Keratinocyte (primary cell): ENCODE measurements around the gene DEDD. TPM values are rescaled to one million over a fixed set of nuclear protein-coding genes. Genes with fewer than 3 reads are reported as not detected.

Experiments
- DNase-seq: peaks from one replicate; pipeline ENCODE4 v3.0.0-alpha.2; 2011; ENCODE audit warnings: low read depth, missing footprints, low spot score
- FAIRE-seq: peaks from 2 replicates; lab custom pipeline; 2011; peaks lifted over from hg19 to GRCh38; lab: Jason Lieb, UNC
- H2AFZ ChIP-seq: 2 replicates; pipeline ENCODE4 v1.6.0; 2012; ENCODE audit warnings: low read length, control low read depth, inconsistent platforms; ENCODE audit not compliant: control insufficient read depth
- H3K27ac ChIP-seq: 2 replicates; pipeline ENCODE4 v1.5.1; 2011; ENCODE audit warnings: low read length; ENCODE audit not compliant: control insufficient read depth, insufficient read depth
- H3K27me3 ChIP-seq: 3 replicates; pipeline ENCODE4 v1.6.0; 2011; ENCODE audit warnings: low read length; ENCODE audit not compliant: control insufficient read depth, insufficient read depth; ENCODE audit errors: extremely low read depth
- H3K36me3 ChIP-seq, 2 experiments: 2 replicates in 1 of 2; 3 replicates in 1 of 2; pipeline ENCODE4 v1.5.1; 2011; ENCODE audit warnings: low read length in 2 of 2, mild to moderate bottlenecking in 1 of 2; ENCODE audit not compliant: control insufficient read depth in 2 of 2, insufficient read depth in 2 of 2; ENCODE audit errors: extremely low read depth in 1 of 2
- H3K4me1 ChIP-seq: 3 replicates; pipeline ENCODE4 v1.5.1; 2011; ENCODE audit warnings: low read length; ENCODE audit not compliant: control insufficient read depth, insufficient read depth; ENCODE audit errors: extremely low read depth
- H3K4me2 ChIP-seq: 3 replicates; pipeline ENCODE4 v1.6.0; 2011; ENCODE audit warnings: low read depth, low read length; ENCODE audit not compliant: control insufficient read depth, insufficient read depth; ENCODE audit errors: extremely low read depth
- H3K4me3 ChIP-seq, 3 experiments: fragments of 200-600 bp in 1 of 3; sonication (generic) in 1 of 3; 2 replicates in 2 of 3; 3 replicates in 1 of 3; pipeline ENCODE4 v1.5.1; 2011 to 2016; ENCODE audit warnings: low read length in 3 of 3, mild to moderate bottlenecking in 3 of 3, control low read depth in 2 of 3, inconsistent platforms in 1 of 3, low read depth in 1 of 3, mixed read lengths in 1 of 3, mixed run types in 1 of 3, moderate library complexity in 1 of 3; ENCODE audit not compliant: control insufficient read depth in 2 of 3, insufficient read depth in 2 of 3; ENCODE audit errors: extremely low read depth in 1 of 3
- H3K79me2 ChIP-seq: 2 replicates; pipeline ENCODE4 v1.6.0; 2012; ENCODE audit warnings: low read length; ENCODE audit not compliant: control insufficient read depth, insufficient read depth
- H3K9ac ChIP-seq: 3 replicates; pipeline ENCODE4 v1.6.0; 2011; ENCODE audit warnings: low read length; ENCODE audit not compliant: control insufficient read depth, insufficient read depth; ENCODE audit errors: extremely low read depth
- H3K9me1 ChIP-seq: 3 replicates; pipeline ENCODE4 v1.6.0; 2011; ENCODE audit warnings: low read length; ENCODE audit not compliant: control insufficient read depth, insufficient read depth; ENCODE audit errors: extremely low read depth
- H3K9me3 ChIP-seq: 2 replicates; pipeline ENCODE4 v1.5.1; 2012; ENCODE audit warnings: low read depth, low read length; ENCODE audit not compliant: control insufficient read depth
- H4K20me1 ChIP-seq: 3 replicates; pipeline ENCODE4 v1.6.0; 2011; ENCODE audit warnings: low read length; ENCODE audit not compliant: control insufficient read depth, insufficient read depth; ENCODE audit errors: extremely low read depth
- EZH2 ChIP-seq: IDR thresholded peaks from one replicate; pipeline ENCODE4 v1.6.1; 2012; ENCODE audit warnings: inconsistent platforms, mild to moderate bottlenecking, low read length, moderate library complexity
- dilution Hi-C: fragments of 300-500 bp; cut with MboI; formaldehyde crosslinking; loops from one replicate; pipeline ENCODE4 v1.7.0; 2020; ENCODE audit warnings: low sequenced_read_pairs; ENCODE audit not compliant: extremely low pct_ligation_motif_present
- polyA plus RNA-seq, 5 experiments: library from polyadenylated mRNA; depleted of rRNA in 3 of 5; stranded (reverse) in 3 of 5; stranded (forward) in 1 of 5; unstranded in 1 of 5; fragments of >200 nt; gene quantifications; 1 replicate in 1 of 5; 2 replicates in 3 of 5; 3 replicates in 1 of 5; pipeline versions ENCODE4 v1.2.1 to v1.2.3, GENCODE V29; 2011 to 2012; ENCODE audit warnings: missing spikeins in 2 of 5, low read depth in 1 of 5, low replicate concordance in 1 of 5
- TF ChIP-seq, protein P1 (sequence below), 3 experiments: IDR thresholded peaks in 1 of 3; conservative IDR thresholded peaks in 1 of 3; optimal IDR thresholded peaks in 1 of 3; 2 replicates in 2 of 3; 3 replicates in 1 of 3; pipeline versions ENCODE3 to v1.5.1; 2011; ENCODE audit warnings: low read length in 3 of 3, mild to moderate bottlenecking in 3 of 3, moderate library complexity in 2 of 3, control low read depth in 1 of 3, inconsistent platforms in 1 of 3; ENCODE audit not compliant: insufficient read depth in 2 of 3; ENCODE audit errors: extremely low read depth in 1 of 3

DEDD gene
- polyA plus RNA-seq, 1 donor (not counting 4 experiments of a cell fraction or from before 2014, with no cell fraction given), result 33.0 TPM

DNA sequence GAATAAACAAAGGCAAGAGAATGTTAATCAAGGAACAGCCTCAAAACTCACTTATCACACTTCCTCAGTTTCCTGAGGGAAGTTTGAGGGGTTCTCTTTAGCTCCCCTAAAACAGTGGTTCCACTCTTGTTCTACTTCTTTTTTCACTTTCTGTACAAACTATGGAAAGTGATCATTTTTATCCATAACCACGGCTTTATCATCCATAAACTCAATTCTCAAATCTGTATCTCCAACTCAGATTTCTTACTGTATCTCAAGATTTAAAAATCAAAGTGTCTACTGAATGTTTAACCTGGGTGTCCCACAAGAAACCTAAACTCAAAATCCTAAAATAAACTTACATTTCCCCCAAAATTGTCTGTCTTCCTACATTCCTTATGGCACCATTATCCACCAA lies 18.6 kb downstream of the DEDD start:
- Histone ChIP-seq H3K4me1 (peaks cover 26% of the 10 kb centered on the region), H3K9ac (no peak overlapping the region), H3K4me3 (peak overlapping the region in 1 of 3 experiments; percentile 5), H3K27ac (peak overlapping the region; percentile 97), H3K9me3 (no peaks in the 10 kb centered on the region), H3K4me2 (peak overlapping the region; percentile 62), H3K9me1 (no peaks in the 10 kb centered on the region), H3K36me3 (peaks cover 4 to 19% of the 10 kb centered on the region in 2 experiments), H3K27me3 (no peaks in the 10 kb centered on the region), H4K20me1 (no peaks in the 10 kb centered on the region), H3K79me2 (peaks cover 82% of the 10 kb centered on the region), H2AFZ (no peak overlapping the region)
- TF ChIP-seq, protein P1, sequence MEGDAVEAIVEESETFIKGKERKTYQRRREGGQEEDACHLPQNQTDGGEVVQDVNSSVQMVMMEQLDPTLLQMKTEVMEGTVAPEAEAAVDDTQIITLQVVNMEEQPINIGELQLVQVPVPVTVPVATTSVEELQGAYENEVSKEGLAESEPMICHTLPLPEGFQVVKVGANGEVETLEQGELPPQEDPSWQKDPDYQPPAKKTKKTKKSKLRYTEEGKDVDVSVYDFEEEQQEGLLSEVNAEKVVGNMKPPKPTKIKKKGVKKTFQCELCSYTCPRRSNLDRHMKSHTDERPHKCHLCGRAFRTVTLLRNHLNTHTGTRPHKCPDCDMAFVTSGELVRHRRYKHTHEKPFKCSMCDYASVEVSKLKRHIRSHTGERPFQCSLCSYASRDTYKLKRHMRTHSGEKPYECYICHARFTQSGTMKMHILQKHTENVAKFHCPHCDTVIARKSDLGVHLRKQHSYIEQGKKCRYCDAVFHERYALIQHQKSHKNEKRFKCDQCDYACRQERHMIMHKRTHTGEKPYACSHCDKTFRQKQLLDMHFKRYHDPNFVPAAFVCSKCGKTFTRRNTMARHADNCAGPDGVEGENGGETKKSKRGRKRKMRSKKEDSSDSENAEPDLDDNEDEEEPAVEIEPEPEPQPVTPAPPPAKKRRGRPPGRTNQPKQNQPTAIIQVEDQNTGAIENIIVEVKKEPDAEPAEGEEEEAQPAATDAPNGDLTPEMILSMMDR (optimal IDR thresholded peaks at IDR 0.05 in 1 of 3, IDR thresholded peaks at IDR 0.05 in 1 of 3, conservative IDR thresholded peaks at IDR 0.05 in 1 of 3; ENCODE audit: extremely low read depth in 1 of 3, insufficient read depth in 2 of 3, low read length in 3 of 3), result no peak
- TF ChIP-seq EZH2, result no peak
- dilution Hi-C loops, result no loop called here
- DNase-seq, result no peak
- no peak for FAIRE-seq

DNA sequence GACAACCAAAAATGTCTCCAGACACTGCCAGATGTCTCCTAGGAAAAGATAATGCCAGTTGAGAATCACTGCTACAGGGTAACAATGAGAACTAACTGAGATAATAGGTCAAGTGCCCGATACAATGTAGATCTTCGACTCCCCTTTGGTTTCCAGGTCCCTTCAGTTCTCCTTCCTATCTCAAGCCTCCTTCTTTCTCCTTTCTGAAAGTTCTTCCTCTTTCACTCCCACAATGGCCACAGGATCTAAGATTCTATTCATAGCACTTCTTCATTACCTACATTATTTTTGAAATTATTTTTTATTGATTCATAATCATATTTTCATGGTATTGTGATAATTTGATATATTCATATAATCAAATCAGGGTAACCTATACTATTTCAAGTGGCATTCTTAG lies 20.9 kb downstream of the DEDD start:
- no peak overlapping the region for H3K4me2 ChIP-seq
- TF ChIP-seq, protein P1 (optimal IDR thresholded peaks at IDR 0.05 in 1 of 3, IDR thresholded peaks at IDR 0.05 in 1 of 3, conservative IDR thresholded peaks at IDR 0.05 in 1 of 3; ENCODE audit: extremely low read depth in 1 of 3, insufficient read depth in 2 of 3, low read length in 3 of 3), result no peak
- no peak for TF ChIP-seq EZH2
- H3K9me3 ChIP-seq, result no peaks in the 10 kb centered on the region
- no peak for FAIRE-seq
- no peaks in the 10 kb centered on the region for H4K20me1 ChIP-seq
- no peak for DNase-seq
- H3K27me3 ChIP-seq, result no peaks in the 10 kb centered on the region
- no peak overlapping the region for H2AFZ ChIP-seq
- peaks cover 21% of the 10 kb centered on the region for H3K4me1 ChIP-seq
- no peak overlapping the region for H3K9ac ChIP-seq
- dilution Hi-C loops, result no loop called here
- H3K27ac ChIP-seq, result no peak overlapping the region
- peaks cover 85% of the 10 kb centered on the region for H3K79me2 ChIP-seq
- H3K9me1 ChIP-seq, result no peaks in the 10 kb centered on the region
- H3K36me3 ChIP-seq, result peaks cover 4 to 26% of the 10 kb centered on the region in 2 experiments
- H3K4me3 ChIP-seq, result no peak overlapping the region
